Ishikawa (cell line): ENCODE data around the gene LILRB2.

ENCODE experiments used
- EGR1 ChIP-seq: IDR thresholded peaks from 2 replicates; pipeline ENCODE4 v1.6.1; 2012
- EP300 ChIP-seq: IDR thresholded peaks from 2 replicates; pipeline ENCODE4 v1.6.1; 2012; ENCODE audit warnings: borderline replicate concordance
- FOXM1 ChIP-seq: IDR thresholded peaks from 2 replicates; pipeline ENCODE4 v1.6.1; 2012; ENCODE audit warnings: low read depth, borderline replicate concordance
- RAD21 ChIP-seq: IDR thresholded peaks from 2 replicates; pipeline ENCODE4 v1.6.1; 2012; ENCODE audit warnings: low read depth
- TCF12 ChIP-seq: IDR thresholded peaks from 2 replicates; pipeline ENCODE4 v1.6.1; 2012; ENCODE audit warnings: low read depth
- TF ChIP-seq, protein P1 (sequence below): IDR thresholded peaks from 2 replicates; pipeline ENCODE4 v1.6.1; 2012
- TF ChIP-seq, protein P2 (sequence below): IDR thresholded peaks from 2 replicates; pipeline ENCODE4 v1.6.1; 2012; ENCODE audit warnings: low read depth, mild to moderate bottlenecking

DNA sequence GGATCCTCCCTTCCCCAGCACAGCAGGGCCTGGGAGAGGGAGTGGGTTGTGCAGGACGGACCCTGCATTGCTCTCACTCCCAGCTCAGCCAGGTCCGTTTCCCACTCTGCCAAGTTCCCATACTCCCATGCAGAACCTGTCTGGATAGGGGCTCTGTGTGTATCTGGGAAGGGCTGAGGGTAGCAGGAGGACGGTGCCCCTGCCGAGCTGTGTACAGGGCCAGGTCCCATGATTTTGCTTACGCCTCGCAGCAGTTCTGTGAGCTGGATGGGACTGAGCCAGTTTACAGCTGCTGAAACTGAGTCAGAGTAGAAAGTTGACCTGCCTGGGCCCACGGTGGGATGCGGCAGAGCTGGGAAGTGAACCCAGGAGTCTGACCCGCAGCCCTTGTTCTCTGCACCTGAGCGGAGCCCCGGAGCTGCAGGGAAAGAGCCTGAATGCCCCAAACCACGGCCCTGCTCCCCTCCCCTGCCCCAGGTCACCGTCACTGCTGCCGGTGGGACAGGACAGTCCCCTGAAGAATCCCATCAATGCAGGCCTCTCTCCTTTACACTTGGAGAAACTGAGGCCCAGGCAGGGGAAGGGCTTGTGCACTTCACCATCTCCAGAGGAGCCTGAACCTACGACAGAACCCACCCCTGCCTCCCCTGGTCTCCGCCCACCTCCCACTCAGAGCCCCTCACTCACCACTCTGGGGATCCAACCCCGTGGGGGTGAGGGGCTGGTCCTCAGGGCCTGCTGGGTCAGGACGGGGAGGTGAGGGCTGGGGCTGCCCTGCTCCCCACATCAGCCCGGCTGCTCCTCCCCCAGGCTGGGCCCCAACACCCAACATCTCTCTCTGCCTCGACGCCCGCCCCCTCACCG lies 27.3 kb downstream of the LILRB2 start:
- TF ChIP-seq, protein P1, sequence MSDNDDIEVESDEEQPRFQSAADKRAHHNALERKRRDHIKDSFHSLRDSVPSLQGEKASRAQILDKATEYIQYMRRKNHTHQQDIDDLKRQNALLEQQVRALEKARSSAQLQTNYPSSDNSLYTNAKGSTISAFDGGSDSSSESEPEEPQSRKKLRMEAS: no peak
- TF ChIP-seq TCF12: no peak
- TF ChIP-seq EP300: no peak
- no peak for TF ChIP-seq EGR1
- TF ChIP-seq, protein P2, sequence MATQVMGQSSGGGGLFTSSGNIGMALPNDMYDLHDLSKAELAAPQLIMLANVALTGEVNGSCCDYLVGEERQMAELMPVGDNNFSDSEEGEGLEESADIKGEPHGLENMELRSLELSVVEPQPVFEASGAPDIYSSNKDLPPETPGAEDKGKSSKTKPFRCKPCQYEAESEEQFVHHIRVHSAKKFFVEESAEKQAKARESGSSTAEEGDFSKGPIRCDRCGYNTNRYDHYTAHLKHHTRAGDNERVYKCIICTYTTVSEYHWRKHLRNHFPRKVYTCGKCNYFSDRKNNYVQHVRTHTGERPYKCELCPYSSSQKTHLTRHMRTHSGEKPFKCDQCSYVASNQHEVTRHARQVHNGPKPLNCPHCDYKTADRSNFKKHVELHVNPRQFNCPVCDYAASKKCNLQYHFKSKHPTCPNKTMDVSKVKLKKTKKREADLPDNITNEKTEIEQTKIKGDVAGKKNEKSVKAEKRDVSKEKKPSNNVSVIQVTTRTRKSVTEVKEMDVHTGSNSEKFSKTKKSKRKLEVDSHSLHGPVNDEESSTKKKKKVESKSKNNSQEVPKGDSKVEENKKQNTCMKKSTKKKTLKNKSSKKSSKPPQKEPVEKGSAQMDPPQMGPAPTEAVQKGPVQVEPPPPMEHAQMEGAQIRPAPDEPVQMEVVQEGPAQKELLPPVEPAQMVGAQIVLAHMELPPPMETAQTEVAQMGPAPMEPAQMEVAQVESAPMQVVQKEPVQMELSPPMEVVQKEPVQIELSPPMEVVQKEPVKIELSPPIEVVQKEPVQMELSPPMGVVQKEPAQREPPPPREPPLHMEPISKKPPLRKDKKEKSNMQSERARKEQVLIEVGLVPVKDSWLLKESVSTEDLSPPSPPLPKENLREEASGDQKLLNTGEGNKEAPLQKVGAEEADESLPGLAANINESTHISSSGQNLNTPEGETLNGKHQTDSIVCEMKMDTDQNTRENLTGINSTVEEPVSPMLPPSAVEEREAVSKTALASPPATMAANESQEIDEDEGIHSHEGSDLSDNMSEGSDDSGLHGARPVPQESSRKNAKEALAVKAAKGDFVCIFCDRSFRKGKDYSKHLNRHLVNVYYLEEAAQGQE: no peak
- TF ChIP-seq FOXM1: no peak
- TF ChIP-seq RAD21: no peak
